ENCODE data around the gene NMNAT2.
"Not testable (repeated sequence)": the region's sequence is repeated elsewhere in the genome, so short reads cannot be mapped to it uniquely, and the experiment has no call there.

NMNAT2 gene

GRCh38 chr1:183418696-183419095, 516 bp upstream of the NMNAT2 start:
- no peak for DNase-seq (ENCODE audit: low spot score)
- no peak for FAIRE-seq

GRCh38 chr1:183416850-183417771, 1.1 kb downstream of the NMNAT2 start:
- FAIRE-seq (no peak), DNase-seq (ENCODE audit: low spot score) (no peak)

GRCh38 chr1:183414365-183414764, 3.8 kb downstream of the NMNAT2 start:
- FAIRE-seq, result no peak

GRCh38 chr1:183411091-183411490, 7.1 kb downstream of the NMNAT2 start:
- FAIRE-seq, result no peak
- peak; percentile 35 for DNase-seq (ENCODE audit: low spot score)

More at GRCh38 chr1:183414365-183414764, 3.8 kb downstream of the NMNAT2 start:
- DNase-seq (ENCODE audit: low spot score), result no peak

- no peak for FAIRE-seq
Observed at GRCh38 chr1:183407961-183408360, 10.2 kb downstream of the NMNAT2 start.

GRCh38 chr1:183407474-183407873, 10.7 kb downstream of the NMNAT2 start:
- FAIRE-seq (no peak), DNase-seq (ENCODE audit: low spot score) (no peak)

More at GRCh38 chr1:183407961-183408360, 10.2 kb downstream of the NMNAT2 start:
- no peak for DNase-seq (ENCODE audit: low spot score)

- DNase-seq (ENCODE audit: low spot score), result no peak
- FAIRE-seq, result no peak
Observed at GRCh38 chr1:183404476-183404875, 13.7 kb downstream of the NMNAT2 start.

GRCh38 chr1:183403498-183403897, 14.7 kb downstream of the NMNAT2 start:
- FAIRE-seq (no peak), DNase-seq (ENCODE audit: low spot score) (no peak)

- not testable (repeated sequence) for FAIRE-seq; DNase-seq (ENCODE audit: low spot score)
Observed at GRCh38 chr1:183401565-183401964, 16.6 kb downstream of the NMNAT2 start.

GRCh38 chr1:183394435-183394834, 23.7 kb downstream of the NMNAT2 start:
- FAIRE-seq (no peak), DNase-seq (ENCODE audit: low spot score) (no peak)

- no peak for FAIRE-seq
- no peak for DNase-seq (ENCODE audit: low spot score)
Observed at GRCh38 chr1:183391863-183392262, 26.3 kb downstream of the NMNAT2 start.

- no peak for FAIRE-seq
- no peak for DNase-seq (ENCODE audit: low spot score)
Observed at GRCh38 chr1:183390561-183390960, 27.6 kb downstream of the NMNAT2 start.

- no peak for DNase-seq (ENCODE audit: low spot score)
- no peak for FAIRE-seq
Observed at GRCh38 chr1:183388735-183389134, 29.4 kb downstream of the NMNAT2 start.

- DNase-seq (ENCODE audit: low spot score) (no peak), FAIRE-seq (no peak)
Observed at GRCh38 chr1:183385340-183386144, 32.6 kb downstream of the NMNAT2 start.

GRCh38 chr1:183379951-183380350, 38.2 kb downstream of the NMNAT2 start:
- FAIRE-seq, result no peak
- DNase-seq (ENCODE audit: low spot score), result no peak

GRCh38 chr1:183375381-183375780, 42.8 kb downstream of the NMNAT2 start:
- FAIRE-seq (no peak), DNase-seq (ENCODE audit: low spot score) (no peak)

GRCh38 chr1:183374825-183375224, 43.4 kb downstream of the NMNAT2 start:
- no peak for DNase-seq (ENCODE audit: low spot score)
- no peak for FAIRE-seq

GRCh38 chr1:183372586-183373230, 45.5 kb downstream of the NMNAT2 start:
- no peak for FAIRE-seq
- DNase-seq (ENCODE audit: low spot score), result no peak

- no peak for DNase-seq (ENCODE audit: low spot score)
- no peak for FAIRE-seq
Observed at GRCh38 chr1:183370399-183371058, 47.7 kb downstream of the NMNAT2 start.

GRCh38 chr1:183368213-183369108, 49.7 kb downstream of the NMNAT2 start:
- DNase-seq (ENCODE audit: low spot score), result no peak
- FAIRE-seq, result no peak
